Activated CD4-positive, CD25-positive, alpha-beta regulatory T cell treated with anti-CD3 and anti-CD28 coated beads, Interleukin-2, amount 50 U/mL, for 24 hours (primary cell): ENCODE results near the gene ATF1.
"Not testable (repeated sequence)": the region's sequence is repeated elsewhere in the genome, so short reads cannot be mapped to it uniquely, and the experiment has no call there.

Experiments
- ATAC-seq, 2 donors: fragments of 150-1000 bp; cut with Tn5 transposase; one replicate each; pipeline ENCODE4 v1.10.0; 2021; ENCODE audit warnings: mild to moderate bottlenecking in 1 of 2, moderate library complexity in 1 of 2

The ATF1 gene

GRCh38 chr12:50753232-50753769, 10.6 kb upstream of the ATF1 start:
- ATAC-seq = no peak

- ATAC-seq = peak; percentile 52 to 60
These were observed 589 bp downstream of the ATF1 start for GRCh38 chr12:50764286-50765094.

GRCh38 chr12:50765095-50765911, 1.4 kb downstream of the ATF1 start:
- peak; percentile 37 to 52 for ATAC-seq

DNA sequence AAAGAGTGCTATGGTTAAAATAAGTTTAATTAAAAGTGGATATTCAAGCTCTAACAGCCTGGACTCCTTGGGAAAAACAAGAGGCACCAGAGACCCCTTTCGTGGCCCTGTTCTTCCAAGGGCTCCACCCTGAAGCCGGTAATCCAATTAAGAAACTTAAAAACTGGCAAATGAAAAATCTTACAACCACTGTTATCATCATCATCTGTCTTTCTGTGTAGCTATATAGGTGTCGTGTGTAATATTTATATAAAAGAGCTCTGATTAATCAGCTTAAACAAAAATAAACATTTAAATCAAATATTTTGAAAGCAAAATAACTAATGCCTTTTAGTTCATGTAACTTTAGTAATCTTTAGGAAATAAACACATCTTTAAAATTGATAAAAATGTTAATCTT, 4.5 kb downstream of the ATF1 start:
- ATAC-seq = no peak

- not testable (repeated sequence) for ATAC-seq
These were observed 4.9 kb downstream of the ATF1 start for GRCh38 chr12:50768813-50769212.

DNA sequence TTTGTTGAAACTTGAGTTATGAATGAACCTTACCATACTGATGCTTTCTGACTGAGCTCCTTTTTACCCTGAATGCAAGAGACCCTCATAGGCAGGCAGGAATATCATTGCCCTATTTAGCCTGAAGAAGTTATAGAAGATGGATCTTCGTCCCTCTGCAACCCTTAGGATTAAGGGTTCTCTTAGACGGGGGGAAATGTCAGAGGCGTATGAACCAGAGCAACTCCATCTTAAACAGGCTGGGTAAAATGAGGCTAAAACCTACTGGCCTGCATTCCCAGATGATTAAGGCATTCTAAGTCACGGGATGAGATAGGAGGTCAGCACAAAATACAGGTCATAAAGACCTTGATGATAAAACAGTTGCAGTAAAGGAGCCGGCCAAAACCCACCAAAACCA, 7.5 kb downstream of the ATF1 start:
- no peak for ATAC-seq

DNA sequence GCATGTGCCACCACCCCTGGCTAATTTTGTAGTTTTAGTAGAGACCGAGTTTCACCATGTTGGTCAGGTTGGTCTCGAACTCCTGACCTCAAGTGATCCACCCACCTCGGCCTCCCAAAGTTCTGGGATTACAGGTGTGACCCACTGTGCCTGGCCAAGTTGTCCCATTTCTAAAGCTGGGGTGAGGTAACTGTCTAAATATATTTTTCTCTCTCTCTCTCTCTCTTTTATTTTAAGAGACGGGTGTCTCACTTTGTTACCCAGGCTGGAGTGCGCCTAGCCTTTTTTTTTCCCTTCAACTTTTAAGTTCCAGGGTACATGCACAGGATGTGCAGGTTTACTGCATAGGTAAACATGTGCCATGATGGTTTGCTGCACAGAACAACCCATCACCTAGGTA, 8.6 kb downstream of the ATF1 start:
- ATAC-seq = no peak

DNA sequence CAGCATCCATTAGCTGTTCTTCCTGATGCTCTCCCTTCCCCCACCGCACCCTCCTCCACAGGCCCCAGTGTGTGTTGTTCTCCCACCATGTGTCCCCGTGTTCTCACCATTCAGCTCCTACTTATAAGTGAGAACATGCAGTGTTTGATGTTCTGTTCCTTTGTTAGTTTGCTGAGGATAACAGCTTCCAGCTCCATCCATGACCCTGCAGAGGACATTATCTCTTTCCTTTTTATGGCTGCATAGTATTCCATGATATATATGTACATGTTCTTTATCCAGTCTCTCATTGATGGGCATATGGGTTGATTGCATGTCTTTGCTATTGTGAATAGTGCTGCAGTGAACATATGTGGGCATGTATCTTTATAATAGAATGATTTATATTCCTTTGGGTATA, 9.0 kb downstream of the ATF1 start:
- no peak for ATAC-seq

GRCh38 chr12:50775251-50775650, 11.3 kb downstream of the ATF1 start:
- no peak for ATAC-seq

DNA sequence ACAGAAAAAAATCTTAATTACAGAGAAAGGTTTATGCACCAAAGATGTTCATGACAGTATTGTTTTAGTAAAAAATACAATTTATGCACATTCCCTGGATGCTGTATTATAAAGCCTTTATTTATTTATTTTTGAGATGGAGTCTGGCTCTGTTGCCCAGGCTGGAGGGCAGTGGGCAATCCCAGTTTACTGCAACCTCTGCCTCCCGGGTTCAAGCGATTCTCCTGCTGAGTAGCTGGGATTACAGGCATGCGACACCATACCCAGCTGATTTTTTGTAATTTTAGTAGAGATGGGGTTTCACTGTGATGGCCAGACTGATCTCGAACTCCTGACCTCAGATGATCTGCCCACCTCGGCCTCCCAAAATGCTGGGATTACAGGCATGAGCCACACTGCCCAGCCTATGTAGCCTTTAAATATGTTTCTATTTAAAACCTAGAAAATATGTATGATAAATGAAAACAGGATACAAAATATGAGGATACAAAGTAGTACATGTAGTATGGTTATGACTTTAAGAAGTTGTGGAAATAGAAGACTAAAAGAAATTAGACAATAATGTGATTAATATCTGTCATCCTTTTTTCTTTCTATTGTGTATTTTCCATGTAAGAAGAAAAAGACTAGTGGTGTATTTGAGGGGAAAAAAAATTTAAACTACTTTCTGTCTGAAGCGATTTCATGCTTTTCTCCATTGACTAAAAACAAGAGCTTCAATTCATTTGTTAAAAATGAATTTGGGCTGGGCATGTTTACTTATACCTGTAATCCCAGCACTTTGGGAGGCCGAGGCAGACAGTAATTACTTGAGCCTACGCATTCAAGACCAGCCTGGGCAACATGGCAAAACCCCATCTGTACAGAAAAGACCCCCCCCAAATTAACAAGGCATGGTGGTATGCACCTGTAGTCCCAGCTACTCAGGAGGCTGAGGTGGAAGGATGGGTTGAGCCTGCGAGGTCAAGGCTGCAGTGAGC, 13.1 kb downstream of the ATF1 start:
- peak in 1 of 2 donors; percentile 41 for ATAC-seq

DNA sequence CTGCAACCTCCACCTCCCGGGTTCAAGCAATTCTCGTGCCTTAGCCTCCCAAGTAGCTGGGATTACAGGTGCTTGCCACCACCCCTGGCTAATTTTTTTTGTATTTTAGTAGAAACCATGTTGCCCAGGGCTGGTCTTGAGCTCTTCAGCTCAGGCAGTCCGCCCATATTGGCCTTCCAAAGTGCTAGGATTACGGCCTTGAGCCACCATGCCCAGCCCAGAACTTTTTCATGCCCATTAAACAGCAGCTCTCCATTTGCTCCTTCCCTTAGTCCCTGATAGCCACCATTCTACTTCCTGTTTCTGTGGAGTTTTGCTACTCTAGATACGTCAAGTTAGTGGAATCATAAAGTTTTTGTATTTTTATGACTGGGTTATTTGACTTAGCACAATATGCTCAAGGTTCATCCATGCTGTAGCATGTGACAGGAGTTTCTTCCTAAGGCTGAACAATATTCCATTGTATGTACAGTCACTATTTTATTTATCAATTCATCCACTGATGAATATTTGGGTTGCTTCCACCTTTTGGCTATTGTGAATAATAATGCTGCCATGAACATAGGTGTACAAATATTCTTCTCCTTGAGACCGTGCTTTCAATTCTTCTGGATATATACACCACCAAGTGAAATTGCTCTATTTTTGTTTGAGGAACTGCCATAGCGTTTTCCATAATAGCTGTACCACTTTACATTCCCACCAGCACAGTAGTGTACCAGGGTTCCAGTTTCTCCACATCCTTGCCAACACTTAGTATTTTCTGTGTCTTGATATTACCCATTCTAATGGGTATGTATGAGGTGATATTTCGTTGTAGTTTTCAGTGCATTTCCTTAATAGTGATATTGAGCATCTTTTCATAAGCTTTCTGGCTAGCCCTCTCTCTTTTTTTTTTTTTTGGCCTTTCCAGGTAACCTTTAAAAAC, 15.0 kb downstream of the ATF1 start:
- no peak for ATAC-seq

DNA sequence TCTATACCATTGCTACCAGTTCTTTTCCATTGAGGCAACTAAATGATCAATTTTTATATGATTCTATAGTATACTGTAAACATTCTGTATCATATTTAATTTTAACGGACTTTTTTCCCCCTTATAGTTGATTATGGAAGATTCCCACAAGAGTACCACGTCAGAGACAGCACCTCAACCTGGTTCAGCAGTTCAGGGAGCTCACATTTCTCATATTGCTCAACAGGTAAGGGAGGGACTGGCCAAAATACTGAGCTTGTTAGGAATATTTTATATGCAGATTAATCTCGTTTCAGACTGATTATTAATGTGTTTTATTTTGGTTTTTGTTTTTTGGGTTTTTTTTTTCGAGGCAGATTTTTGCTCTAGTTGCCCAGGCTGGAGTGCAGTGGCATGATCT, 16.1 kb downstream of the ATF1 start:
- ATAC-seq = no peak

DNA sequence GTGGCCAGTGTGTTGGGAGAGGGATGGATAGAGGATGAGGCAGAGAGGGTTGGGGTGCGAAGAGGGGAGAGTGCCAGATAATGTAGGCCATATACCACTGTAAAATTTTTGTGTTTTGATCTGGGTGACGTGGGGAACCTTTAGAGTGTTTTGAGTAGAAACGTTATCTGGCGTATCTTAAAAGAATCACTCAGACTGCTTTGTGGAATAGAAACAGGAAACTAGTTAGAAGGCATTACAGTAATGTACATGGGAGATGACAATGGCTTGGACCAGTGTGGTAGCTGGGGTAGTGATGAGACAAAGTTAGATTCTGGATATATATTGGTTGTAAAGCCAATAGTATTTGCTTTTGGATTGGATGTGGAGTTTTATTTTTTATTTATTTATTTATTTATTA, 20.6 kb downstream of the ATF1 start:
- peak; percentile 58 to 86 for ATAC-seq

- ATAC-seq = no peak
These were observed 21.6 kb downstream of the ATF1 start for GRCh38 chr12:50785406-50786001.

GRCh38 chr12:50786498-50787231, 22.8 kb downstream of the ATF1 start:
- ATAC-seq = no peak

DNA sequence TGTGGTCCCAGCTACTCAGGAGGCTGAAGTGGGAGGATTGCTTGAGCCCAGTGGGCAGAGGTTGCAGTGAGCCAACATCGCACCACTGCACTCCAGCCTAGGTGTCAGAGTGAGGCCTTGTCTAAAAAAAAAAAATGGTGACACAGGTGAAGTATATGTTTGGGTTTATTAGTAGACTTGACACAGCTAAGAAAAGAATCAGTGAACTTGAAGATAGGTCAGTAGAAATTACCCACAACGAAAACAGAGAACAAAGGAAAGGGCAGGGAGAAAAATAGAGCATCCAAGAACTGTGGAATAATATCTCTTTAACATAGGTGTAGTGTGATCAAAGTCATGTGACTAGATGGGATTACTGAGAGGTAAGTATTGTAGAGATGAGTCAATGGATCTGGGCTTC, 23.7 kb downstream of the ATF1 start:
- ATAC-seq = no peak

DNA sequence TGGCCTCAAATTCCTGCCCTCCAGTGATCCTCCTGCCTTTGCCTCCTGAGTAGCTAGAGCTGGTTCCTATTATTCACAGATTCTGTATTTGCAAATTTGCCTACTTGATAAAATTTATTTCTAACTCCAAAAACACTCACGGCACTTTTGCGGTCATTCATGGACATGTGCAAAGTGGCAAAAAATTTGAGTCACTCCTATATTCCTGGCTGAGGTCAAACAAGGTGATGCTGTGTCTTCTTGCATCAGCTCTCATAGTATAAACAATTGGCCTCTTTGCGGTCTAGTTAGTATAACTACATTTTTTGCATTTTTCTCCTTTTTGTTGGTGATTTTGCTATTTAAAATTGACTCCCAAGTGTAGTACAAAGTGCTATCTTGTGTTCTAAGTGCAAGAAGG, 24.7 kb downstream of the ATF1 start:
- no peak for ATAC-seq

DNA sequence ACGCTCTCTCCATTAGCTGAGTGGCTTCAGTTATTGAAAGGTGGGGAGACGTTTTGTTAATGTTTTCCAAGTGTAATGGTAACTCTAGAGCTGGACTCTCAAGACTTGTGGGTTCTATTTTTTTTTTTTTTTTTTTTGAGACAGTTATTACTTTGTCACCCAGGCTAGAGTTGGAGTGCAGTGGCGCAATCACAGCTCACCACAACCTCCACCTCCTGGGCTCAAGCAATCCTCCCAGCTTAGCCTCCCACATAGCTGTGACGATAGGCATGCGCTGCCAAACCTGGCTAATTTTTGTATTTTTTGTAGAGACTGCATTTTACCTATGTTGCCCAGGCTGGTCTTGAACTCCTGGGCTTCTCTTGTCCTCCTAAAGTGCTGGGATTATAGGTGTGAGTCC, 26.2 kb downstream of the ATF1 start:
- no peak for ATAC-seq

DNA sequence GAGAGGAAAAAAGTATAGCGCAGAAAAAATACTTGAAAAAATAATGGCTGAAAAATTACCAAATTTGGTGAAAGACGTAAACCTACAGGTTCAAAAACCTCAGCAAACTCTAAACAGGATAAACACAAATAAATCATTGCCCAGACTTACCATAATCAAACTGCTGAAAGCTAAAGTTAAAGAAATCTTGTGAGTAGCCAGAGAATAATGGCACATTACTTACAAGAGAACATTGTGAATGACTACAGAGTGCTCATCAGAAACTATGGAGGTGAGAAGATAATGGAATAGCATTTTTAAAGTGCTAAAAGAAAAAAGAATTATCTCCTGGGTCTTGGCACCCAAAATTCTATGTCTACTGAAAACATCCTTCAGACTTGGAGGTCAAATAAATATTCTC, 36.0 kb downstream of the ATF1 start:
- ATAC-seq = no peak

- no peak for ATAC-seq
These were observed 39.5 kb downstream of the ATF1 start for GRCh38 chr12:50803230-50803875.
